Left cardiac atrium (tissue), 4 donors: ENCODE data around the gene SERHL2. TPM values are rescaled to one million over a fixed set of nuclear protein-coding genes. Genes with fewer than 3 reads are reported as not detected.
"Not testable (repeated sequence)": the region's sequence is repeated elsewhere in the genome, so short reads cannot be mapped to it uniquely, and the experiment has no call there.

Source experiments
- ATAC-seq, 2 donors: fragments of 200-7000 bp; cut with Tn5 transposase; one replicate each; pipeline ENCODE4 v1.9.1; 2020; ENCODE audit warnings: mild to moderate bottlenecking in 2 of 2, moderate library complexity in 2 of 2
- DNase-seq: peaks from one replicate; pipeline ENCODE4 v3.0.0-alpha.2; 2020
- intact Hi-C, 2 donors: fragments of 100-400 bp; cut with DNase I; formaldehyde crosslinking; loops; one replicate each; pipeline versions ENCODE4 v1.14.1 to v1.15.1; 2022 to 2023
- total RNA-seq, 2 donors: library from RNA; stranded (reverse); fragmentation: NEBNext Ultra II Directional; extraction: Animal tissue kit (Norgen Biotek cat#: 25700); gene quantifications; one replicate each; pipeline ENCODE4 v1.2.1, GENCODE V29; 2021
- donor health status: DM: no; HTN: yes; CAD: no.
- donor health status: DM: no; HTN: yes; CAD: no; lungs with severe emphysema.
- donor health status: DM: yes; HTN: yes; CAD: no.
- donor health status: Dilated cardiomyopathy.

Gene SERHL2
- total RNA-seq, 2 donors from 2014 or later, result 1.4 to 2.1 TPM

DNA sequence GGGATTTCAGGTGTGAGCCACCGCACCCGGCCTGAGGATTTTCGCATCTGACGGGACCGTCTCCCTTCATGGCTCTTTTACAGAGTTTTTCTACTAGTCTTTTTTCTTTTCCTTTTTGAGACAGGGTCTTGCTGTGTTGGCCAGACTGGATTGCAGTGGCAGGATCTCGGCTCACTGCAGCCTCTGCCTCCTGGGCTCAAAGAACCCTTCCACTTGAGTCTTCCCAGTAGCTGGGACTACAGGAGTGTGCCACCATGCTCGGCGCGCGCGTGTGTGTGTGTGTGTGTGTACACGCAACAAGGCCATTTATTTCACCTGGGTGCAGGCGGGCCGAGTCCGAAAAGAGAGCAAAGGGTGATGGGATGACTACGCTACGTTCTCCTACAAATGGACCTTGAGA is 10.9 kb downstream of the SERHL2 start:
- no peak for ATAC-seq
- intact Hi-C loops, result no loop called here
- DNase-seq, result no peak

DNA sequence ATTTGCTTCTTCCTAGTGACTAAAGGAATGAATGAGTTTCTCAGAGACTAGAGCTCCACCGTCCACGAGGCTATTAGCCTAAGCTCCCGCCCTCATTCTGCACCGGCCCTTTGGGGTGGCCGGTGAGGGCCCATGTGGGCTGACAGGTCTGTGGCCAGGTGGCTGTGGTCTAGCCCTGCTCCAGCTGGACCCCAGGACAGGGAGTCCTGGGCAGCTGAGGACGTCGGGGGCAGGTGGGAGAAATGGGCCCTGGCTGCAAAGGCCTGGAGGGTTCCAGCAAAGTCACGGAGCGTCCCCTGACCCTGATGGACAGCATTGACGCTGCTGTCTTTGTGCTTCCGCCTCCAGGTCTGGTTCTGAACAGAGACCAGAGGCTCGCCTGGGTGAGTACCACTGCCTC is 12.2 kb downstream of the SERHL2 start:
- ATAC-seq (no peak), DNase-seq (no peak)
- intact Hi-C loops, result no loop called here

DNA sequence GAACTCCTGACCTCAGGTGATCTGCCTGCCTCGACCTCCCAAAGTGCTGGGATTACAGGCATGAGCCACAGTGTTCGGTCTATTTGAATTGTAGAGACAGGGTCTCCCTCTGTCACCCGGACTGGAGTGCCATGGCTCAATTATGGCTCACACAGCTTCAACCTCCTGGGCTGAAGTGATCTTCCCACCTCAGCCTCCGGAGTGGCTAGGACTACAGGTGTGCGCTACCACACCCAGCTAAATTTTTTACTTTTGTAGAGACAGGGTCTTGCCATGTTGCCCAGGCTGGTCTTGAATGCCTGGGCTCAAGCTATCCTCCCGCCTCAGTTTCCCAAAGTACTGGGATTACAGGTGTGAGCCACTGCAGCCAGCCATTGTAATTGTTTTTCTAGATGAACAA is 14.2 kb downstream of the SERHL2 start:
- ATAC-seq, intact Hi-C loops, DNase-seq: not testable (repeated sequence)

DNA sequence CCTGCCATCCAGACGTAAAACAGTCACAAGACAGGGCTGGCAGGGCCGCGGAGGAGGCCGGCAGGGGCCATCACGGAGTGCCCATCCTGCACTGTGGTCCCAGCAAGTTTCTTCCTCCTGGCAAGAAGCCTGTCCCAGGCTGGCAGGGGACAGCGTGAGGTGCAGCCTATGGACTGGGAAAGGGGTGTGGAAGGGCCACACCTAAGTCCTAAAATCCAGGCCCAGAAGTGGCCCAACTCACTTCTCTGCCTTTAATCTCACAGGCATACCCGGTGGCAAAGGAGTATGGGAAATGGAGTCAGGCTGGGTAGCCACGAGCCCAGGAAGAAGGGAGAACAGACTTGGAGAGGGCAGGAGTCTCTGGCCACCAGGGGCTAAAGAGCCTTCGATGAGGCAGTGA is 16.8 kb downstream of the SERHL2 start:
- intact Hi-C loops, DNase-seq, ATAC-seq: not testable (repeated sequence)

DNA sequence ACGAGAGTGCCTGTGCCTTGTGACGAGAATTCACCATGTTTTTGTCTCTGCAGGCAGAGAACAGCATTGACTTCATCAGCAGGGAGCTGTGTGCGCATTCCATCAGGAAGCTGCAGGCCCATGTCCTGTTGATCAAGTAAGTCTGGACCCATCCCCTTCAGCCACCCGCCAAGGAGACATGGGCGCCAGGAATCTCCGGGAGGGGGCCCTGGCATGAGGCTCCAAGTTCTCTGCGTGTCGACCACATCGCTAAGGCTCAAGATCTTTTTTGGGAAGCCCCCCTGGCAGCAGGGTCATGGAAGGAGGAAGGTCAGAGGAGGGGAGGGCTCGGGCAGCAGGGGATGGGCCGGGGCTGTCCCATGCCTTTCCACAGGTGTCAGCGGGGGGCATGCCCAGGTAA is 17.3 kb downstream of the SERHL2 start:
- ATAC-seq, DNase-seq, intact Hi-C loops: not testable (repeated sequence)

DNA sequence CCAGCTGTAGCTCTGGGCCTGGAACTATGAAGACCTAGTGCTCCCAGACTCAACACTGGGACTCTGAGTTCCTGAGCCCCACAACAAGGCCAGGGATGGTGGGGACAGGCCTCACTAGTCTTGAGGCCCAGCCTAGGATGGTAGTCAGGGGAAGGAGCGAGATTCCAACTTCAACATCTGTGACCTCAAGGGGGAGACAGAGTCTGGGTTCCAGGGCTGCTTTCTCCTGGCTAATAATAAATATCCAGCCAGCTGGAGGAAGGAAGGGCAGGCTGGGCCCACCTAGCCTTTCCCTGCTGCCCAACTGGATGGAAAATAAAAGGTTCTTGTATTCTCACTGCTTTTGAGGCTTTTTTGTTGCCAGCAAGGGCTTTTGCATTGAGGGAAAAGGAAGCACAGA is 20.3 kb downstream of the SERHL2 start:
- ATAC-seq, intact Hi-C loops, DNase-seq: not testable (repeated sequence)

DNA sequence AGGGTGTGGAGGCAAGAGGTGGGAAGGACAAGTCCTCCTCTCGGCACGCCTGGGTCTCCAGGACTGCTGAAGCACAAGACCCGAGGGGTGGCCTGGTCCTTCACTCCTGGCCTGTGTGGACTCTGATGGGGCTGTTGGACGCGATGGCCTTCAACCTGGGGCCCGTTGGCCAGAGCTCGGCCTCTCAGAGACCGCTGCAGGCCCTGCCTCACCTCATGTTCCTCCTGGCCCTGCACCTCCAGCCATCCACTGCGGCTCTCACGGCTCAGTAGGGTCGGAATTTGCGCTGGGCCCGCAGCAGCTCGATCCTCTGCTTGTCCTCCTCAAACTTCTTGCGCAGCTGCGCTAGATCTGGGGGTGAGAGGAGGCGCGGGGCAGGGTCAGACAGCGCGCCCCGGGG is 20.7 kb downstream of the SERHL2 start:
- DNase-seq, intact Hi-C loops, ATAC-seq: not testable (repeated sequence)

DNA sequence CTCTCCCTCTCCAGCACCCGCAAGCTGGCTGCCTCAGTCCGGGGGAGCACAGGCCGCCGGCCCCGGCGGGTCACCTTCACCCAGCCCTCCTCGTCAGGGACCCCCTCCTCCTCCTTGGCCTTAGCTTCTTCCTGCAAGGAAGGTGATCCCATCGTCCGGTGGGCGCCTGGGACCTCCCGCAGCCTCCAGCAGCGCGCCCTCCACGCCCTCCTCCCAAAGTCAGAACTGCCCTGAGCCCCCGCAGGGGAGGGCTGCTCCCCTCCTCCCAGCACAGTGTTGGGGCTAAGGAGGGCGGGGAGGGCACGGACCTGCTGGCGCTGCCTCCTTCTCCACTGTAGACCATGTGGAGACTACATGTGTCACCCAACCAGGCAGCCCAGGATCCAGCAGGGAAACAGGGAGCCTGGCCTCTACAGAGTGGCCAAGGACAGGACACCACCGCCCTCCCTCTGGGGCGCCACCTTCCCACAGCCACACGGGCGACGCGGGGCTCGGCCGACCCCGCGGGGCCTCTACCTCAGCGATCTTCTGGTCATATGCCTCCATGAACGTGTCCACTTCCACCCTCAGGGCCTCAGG is 22.3 kb downstream of the SERHL2 start:
- DNase-seq, ATAC-seq, intact Hi-C loops: not testable (repeated sequence)

DNA sequence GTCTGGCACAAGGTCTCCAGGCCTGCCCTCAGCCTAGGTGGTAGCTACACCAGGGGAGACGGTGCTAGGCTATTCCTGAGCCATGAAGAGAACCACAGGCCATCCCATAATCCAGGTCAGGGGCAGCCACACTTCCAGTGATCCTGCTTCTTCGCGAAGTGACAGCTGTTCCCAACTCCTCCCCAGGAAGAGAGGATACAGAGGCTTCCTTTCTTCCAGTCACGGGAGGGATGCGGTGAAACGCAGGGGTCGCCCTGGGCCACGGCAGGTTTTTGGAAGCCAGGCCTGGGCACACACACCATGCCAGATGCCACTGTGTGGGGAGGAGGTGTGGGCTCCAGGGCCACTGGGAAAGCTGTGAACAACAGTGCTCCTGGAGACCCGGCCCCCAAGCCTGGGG is 23.4 kb downstream of the SERHL2 start:
- intact Hi-C loops, ATAC-seq, DNase-seq: not testable (repeated sequence)

DNA sequence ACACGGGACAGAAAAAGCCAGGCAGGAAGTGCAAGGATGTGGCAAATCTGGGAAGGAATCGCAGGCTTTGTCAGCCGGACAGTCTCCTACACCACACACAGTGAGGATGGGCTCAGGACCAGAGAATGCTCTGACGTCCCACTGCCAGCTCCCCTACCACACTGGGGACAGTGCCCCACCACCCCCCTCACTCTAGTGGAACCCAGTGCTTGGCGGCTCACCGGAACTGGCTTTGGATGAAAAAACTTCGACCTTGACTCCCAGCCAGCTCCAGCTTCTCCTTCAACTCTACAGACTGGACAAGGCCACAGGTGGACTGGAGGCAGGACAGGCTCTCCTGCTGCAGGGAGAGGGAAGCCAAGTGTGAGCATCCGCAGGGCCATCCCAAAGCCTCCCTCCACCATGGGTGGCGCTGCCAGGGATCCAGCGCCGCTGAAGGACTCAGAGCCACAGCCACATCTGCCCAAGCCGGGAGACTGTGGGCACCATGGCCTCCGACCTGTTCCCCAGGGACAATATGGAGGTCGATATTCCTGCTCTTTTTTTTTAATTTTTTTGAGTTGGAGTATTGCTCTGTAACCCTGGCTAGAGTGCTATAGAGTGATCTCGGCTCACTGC is 24.0 kb downstream of the SERHL2 start:
- intact Hi-C loops, result no loop called here
- ATAC-seq, result no peak

DNA sequence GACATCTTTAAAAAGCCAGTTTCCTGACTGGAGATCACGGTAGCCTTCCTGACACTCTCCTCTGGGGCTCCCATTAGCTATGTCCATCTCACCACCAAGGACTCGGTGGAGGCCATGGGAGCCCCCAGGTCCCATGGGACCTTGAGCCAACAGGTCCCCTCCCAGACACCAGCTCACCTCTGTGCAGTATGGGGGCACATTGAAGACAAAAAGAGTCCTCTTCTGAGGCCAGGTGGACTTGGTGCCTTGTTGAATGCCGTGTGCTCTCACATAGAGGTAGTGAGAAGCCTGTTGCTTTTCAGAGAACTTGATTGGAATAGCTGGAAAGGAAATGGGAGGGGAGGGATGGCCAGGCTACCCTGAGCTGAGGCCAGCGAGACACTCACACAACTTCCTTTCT is 26.3 kb downstream of the SERHL2 start:
- not testable (repeated sequence) for ATAC-seq

More for the DNA sequence above, 24.0 kb downstream of the SERHL2 start:
- DNase-seq, result no peak

DNA sequence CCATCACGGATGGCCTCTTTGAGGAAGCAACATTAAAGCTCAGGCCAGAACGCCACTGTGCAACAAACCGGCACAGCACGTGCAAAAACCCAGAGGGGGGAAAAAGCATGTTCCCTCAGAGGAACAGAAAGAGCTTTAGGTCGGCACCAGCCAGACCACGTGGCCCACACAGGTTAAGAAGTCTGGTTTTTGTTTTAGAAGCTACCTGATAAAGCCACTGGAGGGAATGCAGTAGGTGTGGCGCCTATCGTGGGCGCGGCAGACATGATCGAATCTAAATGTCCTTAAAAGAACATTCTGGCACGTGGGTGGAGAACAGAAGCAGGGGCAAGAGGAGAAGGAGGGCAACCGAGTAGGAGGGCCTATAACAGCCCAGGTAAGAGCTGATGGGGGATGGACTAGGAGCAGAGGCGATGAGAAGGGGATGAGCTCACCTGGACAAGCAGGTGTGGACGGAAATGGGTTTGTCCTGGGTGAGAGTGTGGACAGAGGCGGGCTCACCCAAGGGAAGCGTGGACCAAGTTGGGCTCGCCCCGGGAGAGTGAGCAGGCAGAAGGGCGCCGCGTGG is 27.5 kb downstream of the SERHL2 start:
- peak; percentile 6 to 45 for ATAC-seq
- not testable (repeated sequence) for DNase-seq

More for the DNA sequence above, 26.3 kb downstream of the SERHL2 start:
- DNase-seq, intact Hi-C loops: not testable (repeated sequence)

DNA sequence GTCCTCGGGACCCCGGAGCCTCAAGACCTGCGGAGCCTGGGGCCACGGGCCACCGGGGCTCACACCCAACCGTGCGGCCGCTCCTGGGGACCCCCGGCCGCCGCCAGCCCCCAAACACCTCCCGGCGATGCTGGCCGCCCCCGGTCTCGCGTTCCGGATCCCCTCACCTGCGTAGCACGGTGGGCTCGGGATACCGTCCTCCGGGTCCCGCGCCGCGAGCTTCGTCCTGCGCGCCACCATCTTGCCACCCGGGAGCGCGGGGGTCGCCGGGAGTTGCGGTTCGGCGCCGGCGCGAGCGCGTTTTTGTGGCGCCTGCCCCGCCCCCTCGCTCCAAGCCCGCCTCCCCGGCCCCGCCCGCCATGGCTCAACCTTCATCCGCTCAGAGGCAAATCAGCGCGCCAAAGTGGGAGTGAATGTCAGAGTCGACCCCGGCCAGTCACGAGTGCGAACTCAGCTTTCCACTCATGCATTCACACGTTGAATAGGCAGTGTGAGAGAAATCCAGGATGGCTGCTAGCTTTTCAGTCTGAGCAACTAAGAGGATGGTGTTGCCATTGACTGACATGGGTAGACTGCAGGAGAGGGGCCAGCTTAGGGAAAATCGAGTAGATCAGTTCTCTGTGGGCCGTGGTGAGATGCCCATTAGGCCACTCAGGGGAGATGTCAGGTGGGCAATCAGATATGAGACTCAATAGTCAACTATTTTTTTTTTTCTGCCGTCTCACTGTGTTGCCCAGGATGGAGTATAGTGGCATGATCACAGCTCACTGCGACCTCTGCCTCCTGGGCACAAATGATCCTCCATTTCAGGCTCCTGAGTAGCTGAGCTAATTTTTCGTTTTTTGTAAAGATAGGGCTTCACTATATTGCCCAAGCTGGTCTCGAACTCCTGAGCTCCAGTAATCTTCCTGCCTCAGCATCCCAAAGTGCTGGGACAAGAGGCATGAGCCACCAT is 28.3 kb downstream of the SERHL2 start:
- peak; percentile 91 to 96 for ATAC-seq
- intact Hi-C loops, result no loop called here
- peak; percentile 87 for DNase-seq

More for the DNA sequence above, 27.5 kb downstream of the SERHL2 start:
- intact Hi-C loops, result not testable (repeated sequence)

DNA sequence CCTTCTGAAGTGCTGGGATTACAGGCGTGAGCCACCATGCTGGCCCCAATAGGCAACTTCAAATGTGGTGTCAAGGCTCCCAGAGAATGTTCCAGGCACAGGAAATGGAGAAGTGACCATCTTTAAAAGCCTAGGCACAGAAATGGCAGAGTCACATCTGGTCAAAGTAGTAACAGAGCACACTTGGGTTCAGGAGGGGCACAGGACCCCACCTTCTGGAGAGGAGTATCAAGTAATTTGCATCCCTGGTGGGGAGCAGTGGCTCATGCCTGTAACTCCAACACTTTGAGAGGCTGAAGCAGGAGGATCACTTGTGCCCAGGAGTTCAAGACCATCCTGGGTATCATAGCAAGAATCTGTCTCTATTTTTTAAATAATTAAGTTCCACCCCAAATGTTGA is 29.2 kb downstream of the SERHL2 start:
- DNase-seq (no peak), ATAC-seq (no peak)
- intact Hi-C loops, result no loop called here

DNA sequence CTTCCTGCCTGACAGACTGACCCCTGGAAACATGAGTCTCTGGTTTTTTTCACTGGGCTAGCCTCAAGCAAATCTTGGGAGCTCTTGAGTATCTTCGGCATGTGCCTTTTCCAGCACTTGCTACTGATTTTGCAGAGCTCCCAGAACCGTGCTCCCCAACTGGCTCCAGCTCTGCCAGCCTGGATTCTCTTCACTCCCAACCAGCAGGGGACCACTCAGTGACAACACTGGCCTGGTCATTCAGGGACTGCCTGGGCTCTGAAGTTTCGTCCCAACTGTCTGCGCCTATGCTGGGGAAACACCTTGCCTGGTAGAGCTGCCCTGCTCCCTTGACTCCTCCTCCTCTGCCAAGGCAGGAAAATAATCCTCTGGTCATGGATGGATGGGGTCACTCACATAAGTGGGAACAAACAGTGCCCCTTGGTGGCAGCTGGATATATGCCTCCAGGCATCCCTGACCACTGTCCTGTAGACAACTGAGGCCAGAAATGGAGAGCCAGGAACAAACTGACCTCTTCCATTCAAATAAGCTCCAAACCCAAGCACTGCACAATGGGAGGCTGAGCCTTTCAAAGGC is 30.7 kb downstream of the SERHL2 start:
- DNase-seq, result no peak
- intact Hi-C loops, result no loop called here

DNA sequence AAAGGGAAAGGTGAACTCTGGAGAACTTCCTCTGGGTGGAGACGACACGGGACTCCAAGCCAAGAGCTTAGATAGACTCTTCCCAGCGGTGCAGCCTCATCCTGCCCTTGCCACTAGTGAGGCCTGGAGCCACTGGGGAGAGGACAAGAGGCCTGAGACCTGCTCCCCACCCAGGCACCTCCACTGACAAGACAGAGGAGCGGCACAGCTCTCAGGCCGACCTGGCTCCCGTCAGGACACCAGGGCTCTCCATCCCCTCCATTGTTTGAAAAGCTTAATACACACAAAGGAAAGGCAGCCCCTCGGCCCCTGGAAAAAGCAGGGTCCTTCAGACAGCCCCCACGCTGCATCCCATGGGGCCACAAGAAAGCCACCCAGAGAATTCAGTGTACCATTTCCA is 31.3 kb downstream of the SERHL2 start:
- ATAC-seq (no peak), DNase-seq (no peak)
- intact Hi-C loops, result no loop called here

More for the DNA sequence above, 30.7 kb downstream of the SERHL2 start:
- no peak for ATAC-seq

DNA sequence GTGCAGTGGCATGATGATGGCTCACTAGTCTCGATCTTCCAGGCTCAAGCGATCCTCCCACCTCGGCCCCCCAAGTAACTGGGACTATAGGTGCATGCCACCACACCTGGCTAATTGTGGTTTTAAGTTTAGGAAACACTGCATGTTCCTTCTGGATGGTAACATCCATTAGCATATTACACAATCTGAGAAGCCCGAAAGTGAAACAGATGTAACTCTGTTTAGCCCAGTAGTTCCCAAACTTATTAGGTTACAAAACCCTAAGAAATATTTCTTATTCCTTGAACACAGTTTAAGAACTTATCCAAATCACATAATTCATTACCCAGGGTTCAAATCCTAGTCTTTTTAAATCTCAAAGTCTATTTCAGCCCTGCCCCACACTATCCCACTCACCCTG is 32.6 kb downstream of the SERHL2 start:
- DNase-seq (no peak), ATAC-seq (no peak)
- intact Hi-C loops, result no loop called here

DNA sequence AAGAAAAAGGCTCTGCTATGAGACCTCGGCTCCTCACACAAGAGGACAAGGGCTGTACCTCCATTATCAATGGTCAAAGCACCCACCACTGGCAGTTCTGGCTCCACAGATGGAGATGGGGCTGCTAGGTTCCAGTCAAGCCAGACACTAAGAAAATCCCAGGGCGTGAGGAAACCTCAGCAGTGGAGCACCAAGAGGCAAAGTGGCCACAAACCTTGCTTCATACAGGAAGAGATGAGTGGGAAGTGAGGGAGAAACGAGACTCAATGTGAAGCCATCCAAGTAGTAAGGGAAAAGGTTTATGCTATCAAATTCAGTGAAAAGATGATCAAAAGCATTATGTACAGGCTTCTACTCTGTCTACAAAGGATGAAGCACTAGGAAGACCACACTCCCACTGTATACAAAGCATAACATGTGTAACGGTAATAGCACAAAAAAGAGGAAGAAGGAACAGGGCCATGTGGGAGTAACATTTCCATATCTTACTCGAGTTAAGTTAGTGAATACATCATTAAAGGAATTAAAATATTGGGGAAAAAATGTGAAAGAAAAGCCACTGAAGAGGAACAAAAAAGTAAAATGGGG is 33.9 kb downstream of the SERHL2 start:
- intact Hi-C loops, result no loop called here
- no peak for DNase-seq

DNA sequence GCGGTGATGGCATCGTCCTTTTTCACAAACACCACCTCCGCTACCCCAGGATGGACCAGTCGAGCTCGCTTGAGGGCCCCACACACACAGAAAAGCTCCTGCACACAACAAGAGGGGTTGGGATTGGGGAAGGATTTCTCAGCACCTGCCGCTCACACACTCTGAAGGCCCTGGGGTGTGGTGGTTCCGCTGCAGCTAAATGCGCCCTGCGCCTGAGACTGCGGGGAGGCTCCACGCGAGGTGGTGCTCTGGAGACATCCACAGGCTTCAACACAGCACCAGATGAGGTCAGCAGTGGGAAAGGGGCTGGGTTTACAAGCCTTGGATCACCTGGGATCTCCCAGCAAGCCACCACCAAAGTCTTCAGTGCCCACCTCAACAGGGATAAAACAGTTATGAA is 38.2 kb downstream of the SERHL2 start:
- no peak for ATAC-seq
- DNase-seq, result no peak
- intact Hi-C loops, result no loop called here

More for the DNA sequence above, 33.9 kb downstream of the SERHL2 start:
- ATAC-seq, result no peak
